SU-DHL-6 (cell line): ENCODE measurements around the gene SLC6A13.

ENCODE experiments used
- CTCF ChIP-seq: fragments of 200-600 bp; sonication (generic); IDR thresholded peaks from one replicate; pipeline ENCODE4 v1.5.1; 2017; ENCODE audit warnings: antibody characterized with exemption, mild to moderate bottlenecking, low read length, moderate library complexity; ENCODE audit not compliant: insufficient read depth, poor library complexity, severe bottlenecking
- EZH2phosphoT487 ChIP-seq: fragments of 200-600 bp; sonication (generic), shearing (Covaris generic); conservative IDR thresholded peaks from 2 replicates; pipeline ENCODE4 v1.6.1; 2018; ENCODE audit warnings: mild to moderate bottlenecking, antibody characterized with exemption, low read length, moderate library complexity, mixed read lengths

DNA sequence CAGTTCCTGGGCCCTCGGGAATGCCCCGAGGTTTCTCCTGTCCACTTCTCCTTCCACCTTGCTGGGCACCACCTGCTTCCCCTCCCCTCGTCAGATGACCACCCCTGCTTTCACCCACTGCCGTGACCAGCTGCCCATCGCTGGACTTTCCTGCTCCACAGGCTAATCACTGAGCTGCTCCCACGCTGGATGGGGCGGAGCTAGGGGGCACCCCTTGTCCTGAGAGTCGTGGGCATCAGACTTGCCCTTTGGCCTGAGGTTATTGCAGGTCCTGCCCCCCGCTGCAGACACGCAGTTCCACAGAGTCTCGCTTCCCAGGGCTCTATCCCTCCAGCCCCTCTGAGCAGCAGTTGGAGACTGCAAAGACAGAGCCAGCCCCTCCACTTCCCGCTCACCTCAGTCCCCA, 49.1 kb downstream of the SLC6A13 start:
- TF ChIP-seq EZH2phosphoT487 (no peak), CTCF (no peak)
